ENCODE data around the gene PTPN2.
A peak's percentile ranks its signal among the peaks of the same experiment; 100 is the strongest.
"Not testable (repeated sequence)": the region's sequence is repeated elsewhere in the genome, so short reads cannot be mapped to it uniquely, and the experiment has no call there.

PTPN2 gene

GRCh38 chr18:12791610-12792009, 92.4 kb downstream of the PTPN2 start:
- H3K27ac ChIP-seq, result no peak overlapping the region

GRCh38 chr18:12786669-12787068, 97.4 kb downstream of the PTPN2 start:
- Histone ChIP-seq H3K4me3 (no peak overlapping the region), H3K27ac (no peak overlapping the region)

More at GRCh38 chr18:12791610-12792009, 92.4 kb downstream of the PTPN2 start:
- no peak overlapping the region for H3K4me3 ChIP-seq

- H3K27ac ChIP-seq, result no peak overlapping the region
- no peak overlapping the region for H3K4me3 ChIP-seq
These were observed 100.5 kb downstream of the PTPN2 start for GRCh38 chr18:12783524-12783923.

- H3K4me3 ChIP-seq, result no peak overlapping the region
- H3K27ac ChIP-seq, result no peak overlapping the region
These were observed 101.5 kb downstream of the PTPN2 start for GRCh38 chr18:12782521-12782920.

- H3K4me3 ChIP-seq, result no peak overlapping the region
- H3K27ac ChIP-seq, result no peak overlapping the region
These were observed 104.6 kb downstream of the PTPN2 start for GRCh38 chr18:12779456-12779855.

- H3K27ac ChIP-seq, result no peak overlapping the region
- H3K4me3 ChIP-seq, result no peak overlapping the region
These were observed 105.0 kb downstream of the PTPN2 start for GRCh38 chr18:12779043-12779442.

- Histone ChIP-seq H3K4me3 (peak overlapping the region in 5 of 7 experiments; percentile 4 to 22 (median 11)), H3K27ac (no peak overlapping the region)
These were observed 106.5 kb downstream of the PTPN2 start for GRCh38 chr18:12777500-12777944.

- Histone ChIP-seq H3K4me3 (peak overlapping the region in 5 of 7 experiments; percentile 4 to 22 (median 11)), H3K27ac (no peak overlapping the region)
These were observed 107.1 kb downstream of the PTPN2 start for GRCh38 chr18:12776821-12777471.

GRCh38 chr18:12776415-12776814, 107.6 kb downstream of the PTPN2 start:
- H3K4me3 ChIP-seq, result peak overlapping the region in 1 of 7 experiments; percentile 4
- H3K27ac ChIP-seq, result not testable (repeated sequence)

- Histone ChIP-seq H3K27ac (no peak overlapping the region), H3K4me3 (peak overlapping the region in 2 of 7 experiments; percentile 14 to 15)
These were observed 109.1 kb downstream of the PTPN2 start for GRCh38 chr18:12774982-12775381.

- no peak overlapping the region for H3K27ac ChIP-seq
- no peak overlapping the region for H3K4me3 ChIP-seq
These were observed 110.7 kb downstream of the PTPN2 start for GRCh38 chr18:12773369-12773768.

- H3K4me3 ChIP-seq, result no peak overlapping the region
- no peak overlapping the region for H3K27ac ChIP-seq
These were observed 111.9 kb downstream of the PTPN2 start for GRCh38 chr18:12772111-12772510.

- H3K27ac ChIP-seq, result no peak overlapping the region
- no peak overlapping the region for H3K4me3 ChIP-seq
These were observed 113.4 kb downstream of the PTPN2 start for GRCh38 chr18:12770469-12771219.

- Histone ChIP-seq H3K27ac (no peak overlapping the region), H3K4me3 (no peak overlapping the region)
These were observed 114.2 kb downstream of the PTPN2 start for GRCh38 chr18:12769644-12770440.

- Histone ChIP-seq H3K27ac (no peak overlapping the region), H3K4me3 (no peak overlapping the region)
These were observed 114.9 kb downstream of the PTPN2 start for GRCh38 chr18:12769136-12769535.

GRCh38 chr18:12768625-12769024, 115.4 kb downstream of the PTPN2 start:
- Histone ChIP-seq H3K27ac (no peak overlapping the region), H3K4me3 (no peak overlapping the region)

GRCh38 chr18:12767580-12768155, 116.4 kb downstream of the PTPN2 start:
- no peak overlapping the region for H3K4me3 ChIP-seq
- H3K27ac ChIP-seq, result no peak overlapping the region

- H3K27ac ChIP-seq, result no peak overlapping the region
- H3K4me3 ChIP-seq, result no peak overlapping the region
These were observed 117.0 kb downstream of the PTPN2 start for GRCh38 chr18:12766986-12767433.

GRCh38 chr18:12765586-12765985, 118.5 kb downstream of the PTPN2 start:
- Histone ChIP-seq H3K27ac (no peak overlapping the region), H3K4me3 (no peak overlapping the region)

- H3K27ac ChIP-seq, result no peak overlapping the region
- H3K4me3 ChIP-seq, result no peak overlapping the region
These were observed 118.9 kb downstream of the PTPN2 start for GRCh38 chr18:12765126-12765525.
